HG03378 (cell line): ENCODE results near the gene NSUN5.
"Not testable (repeated sequence)": the region's sequence is repeated elsewhere in the genome, so short reads cannot be mapped to it uniquely, and the experiment has no call there.

Experiments used
- ATAC-seq: cut with Tn5 transposase; IDR thresholded peaks from one replicate; pipeline ENCODE4 v1.9.1; 2021; ENCODE audit warnings: mild to moderate bottlenecking, moderate library complexity; ENCODE audit not compliant: unreplicated experiment

Gene NSUN5

DNA sequence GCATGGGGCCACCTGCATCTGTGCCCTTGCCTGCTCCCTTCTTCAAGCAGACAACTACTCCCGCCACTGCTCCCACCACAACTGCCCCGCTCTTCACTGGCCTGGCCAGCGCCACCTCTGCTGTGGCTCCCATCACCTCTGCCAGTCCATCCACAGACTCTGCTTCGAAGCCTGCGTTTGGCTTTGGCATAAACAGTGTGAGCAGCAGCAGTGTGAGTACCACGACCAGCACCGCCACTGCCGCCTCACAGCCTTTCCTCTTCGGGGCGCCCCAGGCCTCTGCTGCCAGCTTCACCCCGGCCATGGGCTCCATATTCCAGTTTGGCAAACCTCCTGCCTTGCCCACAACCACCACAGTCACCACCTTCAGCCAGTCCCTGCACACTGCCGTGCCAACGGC, 11.4 kb downstream of the NSUN5 start:
- not testable (repeated sequence) for ATAC-seq

DNA sequence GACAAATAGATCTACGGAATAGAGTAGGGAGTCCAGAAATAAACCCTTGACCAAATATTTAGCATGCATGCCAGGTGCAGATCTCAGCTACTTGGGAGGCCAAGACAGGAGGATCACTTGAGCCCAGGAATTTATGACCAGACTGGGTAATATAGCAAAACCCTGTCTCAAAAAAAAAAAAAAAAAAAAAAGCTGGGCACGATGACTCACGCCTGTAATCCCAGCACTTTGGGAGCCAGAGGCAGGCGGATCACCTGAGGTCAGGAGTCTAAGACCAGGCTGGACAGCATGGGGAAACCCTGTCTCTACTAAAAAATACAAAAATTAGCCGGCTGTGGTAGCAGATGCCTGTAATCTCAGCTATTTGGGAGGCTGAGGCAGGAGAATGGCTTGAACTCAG, 31.4 kb downstream of the NSUN5 start:
- ATAC-seq = not testable (repeated sequence)

- ATAC-seq = not testable (repeated sequence)
Observed at GRCh38 chr7:73267813-73268212, 40.8 kb downstream of the NSUN5 start.

DNA sequence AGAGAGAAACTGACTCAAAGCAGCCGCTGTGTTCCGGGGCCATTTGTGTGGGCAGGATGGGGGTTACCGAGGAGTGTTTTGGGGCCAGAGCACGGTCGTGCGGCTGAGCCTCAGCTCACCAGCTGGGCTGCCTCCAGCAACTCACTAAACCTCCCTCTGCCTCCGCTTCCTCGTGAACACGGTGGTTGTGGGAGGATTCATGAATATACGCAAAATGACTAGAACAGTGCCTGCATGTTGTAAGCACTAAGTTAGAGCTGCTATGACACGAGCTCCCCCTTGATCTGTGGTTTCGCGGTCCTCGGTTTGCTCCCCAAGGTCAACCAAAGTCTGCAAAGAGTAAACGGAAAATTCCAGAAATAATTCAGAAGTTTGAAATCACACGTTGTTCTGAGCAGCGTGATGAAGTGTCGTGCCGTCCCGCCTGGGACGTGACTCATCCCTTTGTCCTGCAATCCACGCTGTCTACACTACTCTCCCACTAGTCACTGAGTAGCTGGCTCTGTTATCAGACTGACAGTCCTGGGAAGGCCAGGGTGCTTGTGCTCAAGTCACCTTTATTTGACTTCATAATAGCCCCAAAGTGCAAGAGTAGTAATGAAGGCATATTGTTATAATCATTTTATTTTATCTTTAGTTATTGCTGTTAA, 41.8 kb downstream of the NSUN5 start:
- peak; percentile 81 for ATAC-seq

- ATAC-seq = not testable (repeated sequence)
Observed at GRCh38 chr7:73262416-73262815, 46.2 kb downstream of the NSUN5 start.
